Stimulated activated CD4-positive, alpha-beta T cell treated with anti-CD3 and anti-CD28 coated beads, TNF-alpha, amount 100 ng/mL, for 4 hours (primary cell): ENCODE measurements around the gene RECQL.
"Not testable (repeated sequence)": the region's sequence is repeated elsewhere in the genome, so short reads cannot be mapped to it uniquely, and the experiment has no call there.

Experiments used
- DNase-seq, 3 experiments: peaks; one replicate each; pipeline ENCODE4 v3.0.0-alpha.2; 2020; ENCODE audit warnings: low read depth in 3 of 3

Gene RECQL

DNA sequence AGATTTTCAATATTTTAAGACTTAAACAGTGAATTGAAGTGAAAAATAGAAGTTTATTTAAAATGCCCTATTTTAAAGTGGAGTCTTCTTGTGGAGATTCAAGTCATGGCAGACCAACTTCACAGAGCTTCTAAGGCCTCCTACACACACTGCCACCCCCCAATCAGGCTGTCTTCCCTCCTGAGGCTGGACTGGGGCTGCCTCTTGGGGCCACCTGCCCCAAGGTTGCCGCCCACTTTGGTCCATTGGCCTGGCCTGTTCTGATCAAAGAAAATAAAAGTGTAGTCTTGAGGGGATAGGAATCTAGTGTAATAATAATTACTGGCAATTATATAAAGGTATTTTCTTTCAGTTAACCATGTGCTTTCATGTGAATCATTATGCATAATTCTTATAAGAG, 1.4 kb upstream of the RECQL start:
- DNase-seq: no peak

DNA sequence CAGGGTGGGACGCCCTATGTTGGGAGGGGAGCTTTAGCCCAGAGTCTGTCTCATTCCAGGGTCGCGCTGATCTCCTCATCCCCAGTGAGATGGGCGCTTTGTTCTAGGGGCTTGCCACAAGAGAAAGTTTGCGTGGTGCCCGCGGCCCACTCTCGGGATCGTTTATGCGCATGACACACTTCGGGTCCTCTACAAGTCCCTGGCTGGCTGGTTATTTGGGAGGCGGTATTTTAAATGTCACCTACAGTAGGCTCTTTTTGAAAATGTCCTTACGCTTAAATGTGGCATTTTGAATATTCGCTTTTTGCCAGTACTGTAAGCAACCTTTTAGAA, 695 bp upstream of the RECQL start:
- DNase-seq: peak in 1 of 3 experiments; percentile 6

DNA sequence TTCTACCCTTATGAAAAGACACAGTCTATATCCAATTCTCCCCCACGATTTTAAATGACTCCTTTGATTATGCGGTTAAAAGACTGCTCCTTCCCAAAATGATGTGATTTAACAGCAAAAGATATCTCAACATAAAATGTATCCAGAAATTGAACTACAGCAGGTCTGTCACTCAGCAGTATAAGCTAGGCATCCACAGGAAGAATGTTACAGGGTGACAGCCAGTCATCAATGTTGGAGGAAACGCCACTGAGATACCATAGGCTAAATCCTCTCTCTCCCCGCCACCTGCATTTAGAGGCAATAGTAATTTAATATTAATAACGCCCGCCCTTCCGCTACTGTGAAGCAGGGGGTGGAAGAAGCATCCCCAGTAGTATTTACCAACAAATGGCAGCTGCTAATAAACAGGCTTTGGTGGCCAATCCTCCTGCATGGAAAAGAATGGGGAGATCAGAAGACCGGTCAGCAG, 613 bp downstream of the RECQL start:
- DNase-seq: no peak

DNA sequence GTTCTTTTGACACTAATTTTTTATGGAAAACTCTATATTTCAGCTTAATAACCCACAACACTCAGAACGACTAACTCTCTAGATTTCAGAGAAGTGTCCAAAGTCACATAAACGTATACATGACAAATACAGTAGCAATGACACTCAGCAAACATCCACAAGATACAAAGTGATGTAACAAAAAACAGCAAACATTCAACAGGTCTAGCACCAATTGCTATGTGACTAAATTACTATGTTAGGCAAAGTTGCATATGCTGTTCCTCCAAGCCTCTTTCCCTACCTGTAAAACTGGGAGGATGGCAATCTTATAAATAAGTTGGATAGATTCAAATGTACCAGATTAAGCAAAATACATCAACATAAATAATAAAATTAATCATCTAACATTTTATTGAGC, 1.7 kb downstream of the RECQL start:
- DNase-seq: no peak

DNA sequence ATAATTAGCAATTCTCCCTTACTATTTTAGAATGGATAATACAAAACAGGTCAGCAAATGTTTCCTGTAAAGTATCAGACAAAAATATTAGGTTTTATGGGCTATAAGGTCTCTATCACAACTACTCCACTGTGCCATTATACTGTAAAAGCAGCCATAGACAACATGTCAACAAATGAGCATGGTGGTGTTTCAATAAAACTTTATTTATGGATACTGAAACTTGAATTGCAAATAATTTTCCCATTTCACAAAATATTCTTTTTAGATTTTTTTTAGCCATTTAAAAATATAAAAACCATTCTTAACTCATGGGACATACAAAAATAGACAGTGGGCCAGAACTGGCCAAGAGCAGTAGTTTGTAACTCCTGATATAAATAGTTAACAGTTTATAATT, 15.4 kb downstream of the RECQL start:
- DNase-seq: no peak

DNA sequence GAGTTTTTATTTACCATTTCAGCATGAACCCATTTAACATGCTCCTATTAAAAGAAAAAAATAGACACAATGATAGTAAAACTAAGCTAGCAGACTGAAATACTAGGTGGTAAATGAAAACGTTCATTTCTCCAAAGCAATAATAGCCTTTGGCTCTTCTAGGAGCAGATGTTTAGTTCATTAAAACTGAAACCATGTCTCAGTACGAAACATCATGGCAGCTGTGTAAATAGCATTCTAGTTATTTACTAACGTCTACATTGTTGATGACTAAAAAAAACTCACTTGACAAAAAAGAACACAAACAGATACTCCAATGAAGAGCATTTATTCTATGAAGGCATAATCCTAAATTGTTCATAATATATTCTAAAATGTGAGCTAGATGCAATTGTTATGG, 17.9 kb downstream of the RECQL start:
- DNase-seq: no peak

DNA sequence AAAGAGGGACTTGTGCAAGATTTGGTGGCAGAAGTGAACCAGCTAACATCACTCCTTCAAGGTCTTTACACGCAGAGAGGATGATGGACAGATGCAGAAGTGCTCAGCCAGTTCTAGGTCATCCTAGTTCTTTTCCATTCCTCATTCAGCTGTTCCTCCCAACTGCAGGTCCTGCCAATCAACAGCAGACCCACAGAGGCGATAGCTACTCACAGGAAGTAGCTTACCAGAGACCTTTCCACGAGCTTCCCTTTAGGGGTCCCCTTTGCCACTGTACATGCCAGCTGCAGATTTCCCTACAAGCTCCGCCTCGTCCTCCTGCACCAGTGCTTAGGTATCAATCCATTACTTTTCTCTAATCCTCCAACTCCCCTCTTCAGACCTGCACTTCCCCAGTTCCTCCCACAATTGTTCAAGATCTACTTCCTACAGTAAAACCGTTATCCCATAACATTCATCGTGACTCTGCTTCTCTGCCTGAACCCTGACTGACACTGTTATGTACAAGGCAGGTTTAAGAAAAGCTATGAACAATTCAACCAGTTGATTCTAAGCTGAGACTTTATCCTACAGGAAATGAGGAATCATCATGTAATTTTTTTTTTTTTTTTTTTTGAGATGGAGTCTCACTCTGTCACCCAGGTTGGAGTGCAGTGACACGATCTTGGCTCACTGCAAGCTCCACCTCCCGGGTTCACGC, 22.5 kb downstream of the RECQL start:
- DNase-seq: no peak

DNA sequence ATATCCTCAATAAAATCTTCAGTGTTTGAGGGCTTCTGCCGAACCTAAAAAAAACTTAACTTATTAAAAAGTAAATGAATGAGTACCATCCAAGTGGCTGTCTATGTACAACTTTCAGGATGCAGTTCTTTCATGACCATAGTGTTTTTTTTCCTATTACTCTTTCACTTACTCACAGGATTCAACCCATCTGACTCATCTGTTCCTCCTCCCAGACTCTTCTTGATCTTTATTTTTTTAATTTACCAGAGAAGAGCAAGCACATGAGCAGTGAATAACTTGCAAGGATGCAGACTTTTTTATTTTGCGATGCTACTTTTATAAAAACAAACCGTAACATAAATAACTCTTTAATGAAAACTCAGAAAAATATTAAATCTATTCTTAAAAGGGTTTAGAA, 24.5 kb downstream of the RECQL start:
- DNase-seq: no peak

DNA sequence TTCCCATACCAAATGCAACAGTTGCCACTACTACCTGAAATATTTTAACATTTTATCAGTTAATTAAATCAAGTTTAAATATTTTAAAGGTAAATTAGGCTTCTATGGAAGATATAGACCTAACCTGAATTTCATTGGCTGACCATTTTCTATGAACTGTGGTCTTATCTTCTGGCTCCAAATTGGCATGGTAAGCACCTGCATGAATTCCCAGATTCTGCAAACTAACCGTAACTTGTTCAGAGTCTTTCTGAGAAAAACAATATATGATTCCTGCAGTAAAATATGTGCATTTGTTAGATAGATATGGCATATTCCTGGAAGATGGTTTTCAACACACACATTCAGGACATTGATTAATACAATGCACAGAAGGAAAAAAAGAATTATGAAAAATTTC, 25.9 kb downstream of the RECQL start:
- no peak for DNase-seq

DNA sequence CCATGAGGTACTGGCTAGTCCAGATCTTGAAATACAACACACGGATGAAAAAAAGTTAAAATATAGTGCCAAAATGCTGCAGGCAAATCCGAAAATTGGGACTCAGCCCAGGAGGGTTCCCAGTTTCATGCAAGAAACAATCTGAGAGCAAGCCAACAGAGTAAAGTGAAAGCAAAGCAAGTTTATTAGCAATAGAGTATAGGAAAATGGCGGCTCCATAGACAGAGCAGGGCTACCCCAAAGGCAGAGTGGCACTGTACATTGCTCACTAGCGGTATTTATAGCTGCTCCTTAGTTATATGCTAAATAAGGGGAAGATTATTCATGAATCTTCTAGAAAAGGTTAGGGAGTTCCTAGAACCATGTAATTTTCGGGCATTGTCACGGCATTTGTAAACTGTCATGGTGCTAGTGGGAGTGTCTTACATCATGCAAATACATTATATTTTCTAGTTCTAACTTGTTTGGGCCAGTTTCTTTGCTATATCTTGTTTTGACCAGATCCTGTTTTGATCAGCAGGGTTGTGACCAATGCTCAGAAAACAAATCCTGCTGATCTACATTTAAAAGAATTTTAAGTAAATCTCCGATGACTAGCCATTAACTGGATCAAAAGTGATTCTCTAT, 29.1 kb downstream of the RECQL start:
- DNase-seq: no peak

DNA sequence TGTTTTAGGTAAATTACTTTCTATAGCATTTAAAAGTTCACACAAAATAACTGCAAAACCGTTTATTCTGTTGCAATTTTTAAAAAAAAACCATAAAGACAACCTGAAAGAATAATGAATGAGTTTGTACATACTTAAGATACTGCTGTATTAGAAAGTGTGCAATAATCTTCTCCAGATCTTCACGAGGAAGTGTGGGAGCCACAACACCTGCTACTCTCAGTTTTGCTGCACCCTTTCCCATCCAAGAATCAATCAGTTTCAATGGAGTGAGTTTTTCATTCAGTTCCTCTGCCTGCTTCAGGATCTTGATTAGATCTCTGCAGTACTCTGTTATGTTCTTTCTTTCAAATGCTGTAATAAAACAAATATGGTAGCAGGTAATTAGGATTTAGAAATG, 30.1 kb downstream of the RECQL start:
- no peak for DNase-seq

DNA sequence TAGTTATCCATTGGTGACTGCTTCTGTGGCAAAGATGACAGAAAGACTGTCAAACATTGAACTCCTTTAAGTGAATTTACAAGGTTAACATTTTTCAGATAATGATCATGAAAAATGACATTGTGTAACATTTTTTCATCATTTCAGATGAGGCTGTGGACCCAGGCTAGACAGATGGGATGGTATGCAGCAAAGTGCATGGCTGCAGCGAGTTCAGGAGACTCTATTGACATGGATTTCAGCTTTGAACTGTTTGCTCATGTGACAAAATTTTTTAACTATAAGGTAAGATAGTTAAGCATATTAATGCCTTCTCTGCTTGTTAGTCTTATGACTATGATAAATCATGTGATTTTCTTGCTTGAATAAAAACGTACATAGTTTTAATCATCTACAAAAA, 34.1 kb downstream of the RECQL start:
- DNase-seq: not testable (repeated sequence)

DNA sequence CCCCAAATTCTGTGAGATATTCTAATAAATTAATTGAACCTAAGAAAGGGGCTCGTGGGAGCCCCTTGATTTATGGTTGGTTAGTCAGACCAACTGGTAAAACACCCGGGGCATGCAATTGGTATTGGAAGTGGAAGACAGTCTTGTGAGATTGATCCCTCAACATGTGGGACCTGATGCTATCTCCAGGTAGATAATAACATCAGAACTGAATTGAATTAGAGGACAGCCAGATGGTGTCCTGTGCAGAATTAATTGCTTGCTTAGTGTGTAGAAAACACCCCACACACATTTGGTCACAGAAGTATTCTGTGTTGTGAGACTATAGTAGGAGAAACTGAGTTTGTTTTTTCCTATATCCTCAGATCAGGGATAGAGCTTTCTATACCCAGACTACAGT, 42.0 kb downstream of the RECQL start:
- DNase-seq: no peak

DNA sequence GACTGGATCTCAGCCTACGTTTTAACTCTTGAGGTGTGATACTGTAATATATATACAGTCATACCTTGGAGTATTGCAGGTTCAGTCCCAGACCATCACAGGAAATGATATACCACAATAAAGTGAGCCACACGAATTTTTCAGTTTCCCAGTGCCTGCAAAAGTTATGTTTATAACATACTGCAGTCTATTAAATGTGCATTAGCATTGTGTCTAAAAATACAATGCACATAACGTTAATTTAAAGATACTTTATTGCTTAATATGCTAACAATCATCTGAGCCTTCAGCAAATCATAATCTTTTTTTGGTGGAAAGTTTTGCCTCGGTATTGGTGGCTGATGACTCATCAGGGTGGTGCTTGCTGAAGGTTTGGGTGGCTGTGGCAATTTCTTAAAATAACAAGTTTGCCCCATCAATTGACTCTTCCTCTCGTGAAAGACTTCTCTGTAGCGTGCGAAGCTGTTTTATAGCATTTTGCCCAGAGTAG, 45.1 kb downstream of the RECQL start:
- peak in 2 of 3 experiments; percentile 2 to 29 for DNase-seq

DNA sequence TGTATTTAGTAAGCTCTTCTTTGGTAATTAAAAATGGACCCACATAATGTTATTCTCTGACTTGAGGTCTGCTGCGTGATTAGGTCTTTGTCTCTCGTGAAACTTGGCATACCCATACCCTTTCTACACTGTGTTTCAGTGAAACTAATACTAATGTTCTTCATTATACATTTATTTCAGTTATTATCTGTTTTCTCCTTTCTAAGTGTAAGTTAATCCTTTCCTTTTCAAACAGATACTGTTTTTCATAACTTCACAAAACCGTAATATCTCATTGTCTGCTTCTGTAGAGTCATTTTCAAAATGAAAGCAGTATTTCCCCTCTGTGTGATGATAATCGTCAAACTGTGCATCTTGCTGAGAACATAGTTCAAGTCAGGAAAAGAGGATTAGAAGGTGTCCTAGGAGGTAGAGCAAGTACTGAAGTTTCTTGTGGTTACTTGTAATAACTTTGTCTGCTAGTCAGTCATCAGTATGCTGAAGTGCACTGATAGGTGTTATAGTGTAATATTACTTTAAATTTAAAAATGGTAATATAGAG, 48.1 kb downstream of the RECQL start:
- no peak for DNase-seq

DNA sequence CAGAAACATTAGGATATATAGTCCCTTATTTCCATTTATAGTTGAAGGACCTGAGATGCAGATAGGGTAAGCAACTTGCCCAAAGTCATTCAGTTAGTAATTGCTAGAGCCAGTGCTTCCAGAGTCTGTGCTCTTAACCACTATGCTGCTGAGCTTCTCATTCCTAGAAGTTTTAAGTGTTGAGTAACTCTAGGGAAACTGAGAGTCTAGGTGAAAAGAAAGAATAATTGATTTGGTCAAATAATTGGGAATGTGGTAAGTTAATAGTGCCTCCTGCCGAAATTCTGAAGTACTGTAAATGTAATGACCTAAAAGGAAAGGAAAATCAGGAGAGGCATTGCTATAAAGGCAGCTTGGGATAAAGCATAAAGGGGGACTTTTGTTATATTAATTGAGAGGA, 49.9 kb downstream of the RECQL start:
- DNase-seq: no peak

DNA sequence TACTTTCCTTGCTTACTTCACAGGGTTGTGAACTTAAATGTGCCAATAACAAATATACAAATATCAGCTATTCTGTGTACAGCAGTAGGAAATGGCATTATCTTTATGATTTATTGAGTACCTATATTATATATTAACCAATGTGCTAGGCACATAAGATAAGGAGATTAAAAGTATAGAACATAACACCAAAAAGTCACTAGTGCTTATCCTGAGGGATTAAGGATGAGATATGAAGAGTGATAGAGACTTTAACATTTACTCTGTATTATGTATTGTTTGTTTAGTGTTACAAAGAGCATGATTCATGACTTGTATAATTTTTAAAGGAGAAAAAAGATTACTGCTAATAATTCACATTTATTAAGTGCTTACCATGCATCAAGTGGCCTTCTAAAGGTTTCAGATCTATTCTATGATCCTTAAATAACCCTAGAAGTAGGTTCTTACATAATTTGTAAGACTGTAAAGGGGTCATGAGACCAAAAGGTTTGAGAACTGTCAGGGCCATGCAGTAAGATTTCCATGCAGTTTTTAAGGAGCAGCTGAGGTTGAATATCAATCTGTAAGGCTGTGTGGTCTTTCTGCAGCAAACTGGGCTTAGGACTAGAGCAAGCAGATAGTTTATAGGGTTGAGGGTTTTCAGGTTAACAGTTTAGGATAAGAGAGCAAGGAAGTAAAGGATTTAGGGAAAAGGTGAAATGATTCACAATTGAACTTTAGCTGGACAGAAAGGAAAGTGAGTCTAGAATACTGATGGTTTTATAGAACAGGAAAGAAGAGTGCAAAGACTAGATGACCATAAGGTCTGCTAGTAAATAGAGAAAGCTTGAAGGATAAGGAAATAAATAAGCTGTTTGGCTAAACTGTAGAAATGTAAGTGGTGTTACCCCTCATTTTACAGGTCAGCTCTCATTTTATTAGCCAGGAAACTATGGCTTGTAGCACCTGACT, 57.0 kb downstream of the RECQL start:
- DNase-seq: no peak

DNA sequence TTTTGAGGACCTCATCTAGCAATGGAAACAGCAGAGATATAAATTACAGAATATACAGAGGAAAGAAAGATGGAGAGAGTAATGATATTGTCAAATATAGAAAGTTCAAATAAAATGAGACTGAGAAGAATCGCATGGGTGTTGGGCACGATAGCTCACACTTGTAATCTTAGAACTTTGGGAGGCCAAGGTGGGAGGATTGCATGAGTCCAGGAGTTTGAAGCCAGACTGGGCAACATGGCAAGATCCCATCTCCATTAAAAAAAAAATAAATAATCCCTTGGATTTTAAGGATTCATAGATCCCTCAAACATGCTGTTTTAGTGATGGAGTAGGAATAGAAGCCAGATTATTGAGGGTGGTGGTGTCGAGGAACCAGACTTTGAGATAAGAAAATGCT, 62.1 kb downstream of the RECQL start:
- no peak for DNase-seq

DNA sequence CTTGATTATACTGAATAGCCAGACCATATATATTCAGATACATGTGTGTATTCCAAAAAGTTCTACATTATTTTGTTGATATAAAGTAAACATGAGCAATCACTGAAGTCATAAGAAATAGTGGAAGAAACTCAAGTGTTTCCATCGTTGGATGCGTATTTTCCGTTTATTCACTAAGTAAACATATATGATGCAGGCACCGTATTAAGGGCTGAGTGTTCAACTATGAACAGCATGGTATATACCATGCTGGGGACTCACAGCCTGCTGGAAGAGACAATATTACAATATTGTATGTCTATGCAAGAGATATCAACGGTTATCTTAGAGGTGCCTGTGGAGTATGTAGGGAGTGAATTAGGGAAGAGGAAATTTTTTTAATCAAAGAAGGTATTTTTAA, 62.8 kb downstream of the RECQL start:
- no peak for DNase-seq

DNA sequence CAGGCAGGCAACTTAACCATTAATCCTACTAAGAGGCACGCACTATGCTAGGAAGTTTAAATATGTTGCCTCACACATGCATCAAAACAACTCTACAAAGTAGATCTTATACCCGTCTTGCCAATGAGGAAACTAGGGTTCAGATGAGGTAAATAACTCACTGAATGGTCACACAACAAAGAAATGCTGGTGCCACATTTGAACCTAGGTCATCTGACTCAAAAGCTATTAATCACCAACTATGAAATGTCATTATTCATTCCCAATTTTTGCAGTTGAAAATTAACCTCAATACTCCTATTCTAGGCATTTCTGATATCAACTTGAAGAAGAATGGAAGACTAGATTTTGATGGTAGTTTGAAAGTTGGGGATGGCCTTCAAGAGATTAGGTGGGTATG, 66.7 kb downstream of the RECQL start:
- no peak for DNase-seq

DNA sequence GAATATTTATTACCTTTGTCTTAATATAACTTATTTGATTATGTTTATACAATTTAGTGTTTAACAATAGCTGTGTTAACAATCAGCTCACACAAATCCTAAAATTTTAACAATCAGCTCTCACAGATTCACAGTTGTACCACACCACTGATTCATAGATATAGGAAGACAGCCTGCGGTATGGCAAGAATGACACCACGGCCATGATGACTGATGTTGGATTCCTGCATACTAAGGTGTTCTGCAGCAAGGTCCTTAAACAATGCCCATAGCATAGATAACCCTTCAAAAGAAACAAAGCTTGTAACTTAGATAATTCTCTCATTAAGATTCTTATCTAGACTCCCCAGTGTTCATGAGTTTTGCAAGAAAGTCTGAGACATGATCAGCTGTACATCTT, 67.9 kb downstream of the RECQL start:
- no peak for DNase-seq

DNA sequence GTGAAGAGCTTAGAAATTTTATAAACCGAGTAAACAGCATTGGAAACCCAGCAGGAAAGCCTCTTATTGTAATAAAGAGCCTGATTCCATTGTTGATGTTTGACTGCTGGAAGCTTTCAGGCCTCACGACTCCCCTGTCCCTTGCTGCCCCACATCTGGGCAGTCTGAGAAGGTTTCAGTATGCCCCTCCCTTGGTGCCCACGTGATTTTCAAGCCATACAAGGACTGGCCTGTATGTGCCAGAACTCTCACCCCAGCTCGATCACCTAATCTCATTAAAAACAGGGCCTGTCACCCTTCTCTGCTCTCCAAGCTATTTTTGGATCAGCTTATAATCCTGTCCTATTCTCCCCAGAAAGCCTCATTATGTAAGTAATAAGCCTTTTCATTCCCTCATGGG, 71.4 kb downstream of the RECQL start:
- DNase-seq: no peak
